Left kidney (tissue), 2 donors: ENCODE results near the gene CRYGN. TPM values are rescaled to one million over a fixed set of nuclear protein-coding genes. Genes with fewer than 3 reads are reported as not detected.

Experiments
- DNase-seq: peaks from one replicate; pipeline ENCODE4 v3.0.0-alpha.2; 2013
- polyA plus RNA-seq: library from polyadenylated mRNA; unstranded; fragments of 120-200 nt; gene quantifications from one replicate; pipeline ENCODE4 v1.2.1, GENCODE V29; 2013; ENCODE audit not compliant: insufficient read length

Gene CRYGN
- polyA plus RNA-seq, 1 donor, result 4.4 TPM

DNA sequence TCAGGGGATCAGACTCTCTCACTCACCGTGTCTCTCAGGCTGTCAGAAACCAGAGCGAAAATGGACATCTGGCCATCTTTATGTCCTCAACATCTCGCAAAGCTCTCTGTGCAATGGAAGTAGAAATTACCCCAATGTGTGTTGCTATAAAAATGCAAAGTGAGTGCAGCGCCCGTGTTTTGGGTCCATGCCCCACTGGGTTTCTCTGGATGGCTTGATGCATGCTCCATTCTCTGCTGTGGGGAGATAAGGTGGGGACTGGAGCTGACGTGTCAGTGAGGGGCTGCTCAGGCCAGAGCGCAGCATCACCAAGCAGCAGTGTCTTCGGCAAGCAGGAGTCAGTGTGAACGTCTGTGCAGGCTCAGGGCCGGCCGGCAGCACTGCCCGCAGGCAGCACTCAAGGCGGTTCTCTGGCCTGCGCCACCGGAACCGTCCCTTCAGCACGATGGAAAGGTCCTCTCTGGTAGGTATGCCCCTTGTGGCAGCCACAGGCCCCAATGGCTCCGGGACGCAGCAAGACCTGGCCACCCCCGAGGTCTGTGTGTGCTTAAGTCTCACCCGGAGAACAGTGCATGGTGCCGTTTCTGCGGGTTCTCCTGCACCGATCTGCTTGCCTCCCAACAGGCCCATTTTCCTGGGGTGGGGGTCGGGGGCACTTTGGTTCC is 60.3 kb downstream of the CRYGN start:
- DNase-seq, result no peak

- DNase-seq, result no peak
Observed at GRCh38 chr7:151379193-151379520, 60.8 kb downstream of the CRYGN start.

Other genes with a start within 250 kb of the CRYGN start
- gene H2BK1, start 229.7 kb downstream of the CRYGN start, polyA plus RNA-seq, result not detected
- gene ABCF2, start 212.9 kb downstream of the CRYGN start, polyA plus RNA-seq, result 24.6 TPM
- gene CHPF2, start 207.7 kb downstream of the CRYGN start, polyA plus RNA-seq, result 21.2 TPM
- 80.6 TPM for gene SMARCD3, start 191.4 kb downstream of the CRYGN start, polyA plus RNA-seq
- gene NUB1, start 98.3 kb downstream of the CRYGN start, polyA plus RNA-seq, result 100.0 TPM
- gene WDR86, start 30.1 kb downstream of the CRYGN start, polyA plus RNA-seq, result 38.8 TPM
- gene RHEB, start 79.8 kb upstream of the CRYGN start, polyA plus RNA-seq, result 150 TPM